Fibroblast of pulmonary artery (primary cell): ENCODE measurements around the gene GPR107.
A peak's percentile ranks its signal among the peaks of the same experiment; 100 is the strongest.

ENCODE experiments used
- DNase-seq: peaks from one replicate; pipeline ENCODE4 v3.0.0-alpha.2; 2010; ENCODE audit warnings: low read depth
- H3K4me3 ChIP-seq: replicated peaks from 2 replicates; pipeline ENCODE4 v1.5.1; 2011; ENCODE audit warnings: low read depth, mild to moderate bottlenecking, control low read depth, low read length, moderate library complexity
- TF ChIP-seq, protein P1 (sequence below): IDR thresholded peaks from 2 replicates; pipeline ENCODE4 v1.5.1; 2011; ENCODE audit warnings: mild to moderate bottlenecking, control low read depth, low read length, inconsistent platforms; ENCODE audit errors: missing control alignments

GPR107 gene

DNA sequence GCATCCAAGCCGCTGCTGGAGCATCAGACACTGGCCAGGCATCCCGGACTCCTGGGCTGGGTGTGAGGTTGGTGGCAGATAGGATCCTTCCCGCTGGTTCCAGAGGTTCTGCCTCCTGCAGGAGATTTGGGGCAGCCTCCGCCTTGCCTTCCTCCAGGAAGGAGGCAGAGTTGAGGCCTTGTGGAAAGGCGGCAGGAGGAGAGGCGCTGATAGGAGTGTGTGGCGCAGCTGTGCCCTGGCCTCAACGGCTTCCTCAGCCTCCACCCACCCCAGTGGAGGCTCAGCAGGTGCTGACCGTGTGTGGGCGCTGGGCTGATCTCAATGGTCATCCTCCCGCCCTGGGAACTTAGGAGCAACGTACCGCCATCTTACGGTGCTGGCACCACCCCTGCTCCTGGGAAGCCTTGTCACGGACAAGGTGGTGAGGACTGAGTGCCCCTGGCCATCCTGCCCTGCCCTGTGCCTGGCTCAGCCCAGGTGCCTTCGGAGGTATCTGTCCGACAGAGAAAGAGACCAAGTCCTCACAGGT lies 128.7 kb downstream of the GPR107 start:
- DNase-seq = no peak
- no peak overlapping the region for H3K4me3 ChIP-seq
- TF ChIP-seq, protein P1, sequence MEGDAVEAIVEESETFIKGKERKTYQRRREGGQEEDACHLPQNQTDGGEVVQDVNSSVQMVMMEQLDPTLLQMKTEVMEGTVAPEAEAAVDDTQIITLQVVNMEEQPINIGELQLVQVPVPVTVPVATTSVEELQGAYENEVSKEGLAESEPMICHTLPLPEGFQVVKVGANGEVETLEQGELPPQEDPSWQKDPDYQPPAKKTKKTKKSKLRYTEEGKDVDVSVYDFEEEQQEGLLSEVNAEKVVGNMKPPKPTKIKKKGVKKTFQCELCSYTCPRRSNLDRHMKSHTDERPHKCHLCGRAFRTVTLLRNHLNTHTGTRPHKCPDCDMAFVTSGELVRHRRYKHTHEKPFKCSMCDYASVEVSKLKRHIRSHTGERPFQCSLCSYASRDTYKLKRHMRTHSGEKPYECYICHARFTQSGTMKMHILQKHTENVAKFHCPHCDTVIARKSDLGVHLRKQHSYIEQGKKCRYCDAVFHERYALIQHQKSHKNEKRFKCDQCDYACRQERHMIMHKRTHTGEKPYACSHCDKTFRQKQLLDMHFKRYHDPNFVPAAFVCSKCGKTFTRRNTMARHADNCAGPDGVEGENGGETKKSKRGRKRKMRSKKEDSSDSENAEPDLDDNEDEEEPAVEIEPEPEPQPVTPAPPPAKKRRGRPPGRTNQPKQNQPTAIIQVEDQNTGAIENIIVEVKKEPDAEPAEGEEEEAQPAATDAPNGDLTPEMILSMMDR = no peak

DNA sequence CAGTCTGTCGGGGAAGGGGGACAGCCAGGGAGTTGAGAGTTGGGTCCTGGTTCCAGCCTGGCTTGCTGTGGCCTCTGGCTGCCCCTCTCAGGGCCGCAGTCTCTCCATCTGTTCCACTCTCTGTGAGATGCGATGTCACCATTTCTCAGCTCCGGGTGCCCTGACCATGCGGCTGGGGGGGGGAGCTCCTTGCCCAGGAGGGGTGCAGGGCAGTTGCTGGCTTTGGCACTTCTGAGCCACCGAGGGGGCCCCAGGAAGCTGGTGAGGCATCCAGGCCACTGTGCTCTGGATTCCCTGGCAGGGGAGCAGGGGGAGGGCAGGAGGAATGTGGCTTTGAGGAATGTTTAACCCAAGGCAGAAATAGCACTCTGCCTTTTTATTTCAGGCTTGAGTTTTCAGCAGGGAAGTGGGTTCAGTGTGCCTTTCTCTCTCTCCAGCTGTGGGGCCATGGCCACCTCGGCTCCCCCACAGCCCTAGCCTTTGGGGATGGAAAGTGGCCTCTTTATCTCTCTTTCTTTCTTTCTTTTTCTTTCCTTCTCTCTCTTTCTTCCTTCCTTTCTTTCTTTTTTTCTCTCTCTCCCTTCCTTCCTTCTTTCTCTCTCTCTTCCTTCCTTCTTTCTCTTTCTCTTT lies 129.5 kb downstream of the GPR107 start:
- no peak overlapping the region for H3K4me3 ChIP-seq
- DNase-seq = peak; percentile 69
- TF ChIP-seq, protein P1 = no peak

DNA sequence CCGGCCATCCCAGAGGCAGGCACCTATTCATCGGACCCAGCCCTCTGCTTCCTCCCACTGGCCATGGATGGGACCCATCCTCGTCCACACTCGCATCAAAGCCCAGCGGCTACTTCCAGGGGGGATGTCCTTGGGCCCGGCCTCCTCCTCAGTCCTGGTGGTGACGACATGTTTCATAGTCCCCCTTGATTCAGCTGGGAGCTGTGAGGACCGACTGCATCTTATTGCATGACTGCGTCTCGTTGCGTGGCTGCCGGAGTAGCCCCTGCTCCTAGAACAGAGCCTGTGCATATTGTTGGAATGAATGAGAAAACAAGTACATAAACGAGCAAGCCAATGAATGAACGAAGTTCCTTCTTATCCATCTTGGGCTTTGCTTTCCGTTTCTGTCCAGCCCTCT lies 131.3 kb downstream of the GPR107 start:
- no peak for DNase-seq
- TF ChIP-seq, protein P1 = no peak
- no peak overlapping the region for H3K4me3 ChIP-seq

DNA sequence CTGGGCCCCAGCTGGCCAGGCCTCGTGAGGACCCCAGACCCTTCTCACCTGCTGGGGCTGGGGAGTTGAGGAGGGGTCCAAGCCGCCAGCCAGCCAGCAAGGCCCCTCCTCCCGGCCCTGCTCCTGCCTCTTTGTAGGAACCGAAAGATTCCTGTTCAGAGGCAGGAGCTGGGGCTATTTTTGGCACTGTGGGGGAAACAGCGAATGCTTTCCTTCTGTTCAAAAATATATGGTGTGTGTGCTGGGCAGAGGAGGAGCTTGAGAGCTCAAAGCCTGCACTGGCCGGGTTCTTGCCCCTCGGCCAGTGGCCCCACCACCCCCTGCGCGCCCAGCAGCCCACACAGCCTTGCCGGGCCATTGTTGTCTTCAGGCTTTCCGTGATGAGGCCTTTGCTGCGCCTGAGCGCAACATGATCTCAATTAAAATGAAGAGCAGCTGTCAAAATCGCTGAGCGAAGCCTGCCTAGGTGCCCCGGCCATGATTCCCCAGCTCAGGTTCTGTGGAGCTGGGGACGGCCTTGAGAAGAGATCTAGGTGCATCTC lies 131.9 kb downstream of the GPR107 start:
- no peak overlapping the region for H3K4me3 ChIP-seq
- TF ChIP-seq, protein P1 = no peak
- DNase-seq = peak; percentile 28

DNA sequence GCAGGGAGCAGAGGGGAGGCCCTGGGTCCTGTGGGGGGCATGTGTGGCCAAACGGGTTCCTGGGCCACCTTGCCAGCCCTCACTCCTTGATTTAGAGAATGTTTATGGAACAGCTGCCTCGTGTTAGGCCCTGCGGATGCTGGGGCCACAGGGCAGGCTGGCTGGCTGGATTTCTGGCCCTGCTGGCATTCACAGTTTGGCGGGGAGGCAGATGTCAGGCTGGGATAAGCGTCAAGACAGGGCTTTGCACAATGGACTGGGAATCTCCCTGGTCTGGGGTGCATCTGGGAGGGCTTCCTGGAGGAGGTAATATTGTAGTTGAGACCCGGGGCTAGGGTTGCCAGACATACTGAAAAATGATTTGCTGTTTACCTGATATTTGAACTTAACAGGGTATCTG lies 132.3 kb downstream of the GPR107 start:
- DNase-seq = no peak
- no peak overlapping the region for H3K4me3 ChIP-seq
- TF ChIP-seq, protein P1 = no peak

DNA sequence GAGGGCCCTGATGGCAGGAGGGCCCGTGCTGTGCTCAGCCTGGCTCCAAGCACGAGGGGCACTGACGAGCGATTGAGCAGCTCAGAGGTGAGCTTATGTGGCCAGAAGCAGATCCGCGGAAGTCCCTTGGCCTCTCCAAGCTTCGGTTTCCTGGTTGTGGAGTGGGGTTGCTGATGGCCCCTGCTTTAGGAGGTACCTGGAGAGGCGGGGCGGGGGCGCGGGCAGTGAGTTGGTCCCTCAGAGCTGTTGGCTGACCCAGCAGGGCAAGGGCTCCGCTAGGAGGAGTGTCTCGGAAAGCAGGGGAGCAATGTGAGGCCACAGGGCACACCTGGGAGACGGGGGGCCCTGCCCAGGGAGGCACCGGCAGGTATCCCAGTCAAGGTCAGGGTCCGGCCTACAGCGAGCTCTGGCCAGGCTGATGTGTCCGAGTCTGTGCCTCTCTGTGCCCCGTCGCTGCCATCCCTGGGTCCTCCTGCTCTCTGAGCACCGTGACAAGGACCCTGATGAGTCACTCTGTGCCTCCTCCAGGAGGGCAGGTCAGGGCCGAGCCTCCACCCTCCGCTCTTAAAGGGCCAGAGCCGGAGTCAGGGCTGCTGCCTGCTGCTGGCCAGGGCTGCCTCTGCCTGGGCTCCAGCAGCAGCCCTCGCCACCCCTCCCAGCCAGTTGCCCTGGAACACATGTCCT lies 133.3 kb downstream of the GPR107 start:
- TF ChIP-seq, protein P1 = no peak
- no peak overlapping the region for H3K4me3 ChIP-seq
- DNase-seq = peak; percentile 42
